ENCODE results near the gene SLC22A1. TPM values are rescaled to one million over a fixed set of nuclear protein-coding genes. Genes with fewer than 3 reads are reported as not detected.
"Not testable (repeated sequence)": the region's sequence is repeated elsewhere in the genome, so short reads cannot be mapped to it uniquely, and the experiment has no call there.

The SLC22A1 gene
- total RNA-seq, 2 experiments from 2014 or later: not detected

GRCh38 chr6:160154471-160154870 lies 32.9 kb downstream of the SLC22A1 start:
- Mint-ChIP-seq H3K36me3 (ENCODE audit: low read depth) (no peaks in the 10 kb centered on the region), H3K9me3 (peaks cover 7% of the 10 kb centered on the region), H3K4me1 (ENCODE audit: low read depth) (no peaks in the 10 kb centered on the region), H3K4me3 (no peak overlapping the region), H3K27me3 (ENCODE audit: low read depth) (no peaks in the 10 kb centered on the region), H3K27ac (no peak overlapping the region)
- CTCF ChIA-PET: no interaction called here
- no peak for DNase-seq
- intact Hi-C loops (cut with micrococcal nuclease): no loop called here

DNA sequence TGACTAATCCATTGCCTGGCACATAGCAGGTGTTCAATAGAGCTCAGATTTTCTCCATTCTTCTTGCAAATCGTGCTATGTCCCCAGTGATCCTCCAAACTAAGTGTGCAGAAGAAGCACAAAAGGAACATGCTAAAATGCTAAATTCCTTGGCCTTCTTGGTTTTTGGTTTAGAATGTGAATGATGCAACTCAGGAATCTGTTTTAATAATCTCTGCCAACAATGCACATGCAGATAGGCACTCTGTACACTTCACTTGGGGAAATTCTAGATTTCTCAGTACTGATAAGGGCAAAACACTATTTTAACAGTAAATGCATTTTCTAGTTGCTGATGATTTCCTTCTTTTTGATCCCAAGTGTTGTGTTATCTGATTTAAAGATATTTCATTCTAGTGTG lies 35.2 kb downstream of the SLC22A1 start:
- CTCF ChIA-PET: no interaction called here
- H3K4me3 Mint-ChIP-seq: no peak overlapping the region
- intact Hi-C loops (cut with micrococcal nuclease): no loop called here
- H3K36me3 Mint-ChIP-seq (ENCODE audit: low read depth): no peaks in the 10 kb centered on the region
- H3K4me1 Mint-ChIP-seq (ENCODE audit: low read depth): no peaks in the 10 kb centered on the region
- no peaks in the 10 kb centered on the region for H3K27me3 Mint-ChIP-seq (ENCODE audit: low read depth)
- peaks cover 7% of the 10 kb centered on the region for H3K9me3 Mint-ChIP-seq
- no peak for DNase-seq
- no peak overlapping the region for H3K27ac Mint-ChIP-seq

- Mint-ChIP-seq H3K27me3 (ENCODE audit: low read depth) (peaks cover 4% of the 10 kb centered on the region), H3K4me1 (ENCODE audit: low read depth) (no peaks in the 10 kb centered on the region), H3K4me3 (no peak overlapping the region), H3K9me3 (no peaks in the 10 kb centered on the region), H3K36me3 (ENCODE audit: low read depth) (no peaks in the 10 kb centered on the region), H3K27ac (no peak overlapping the region)
- no peak for DNase-seq
- CTCF ChIA-PET: no interaction called here
- intact Hi-C loops (cut with micrococcal nuclease): no loop called here
Measured at GRCh38 chr6:160160450-160160849, 38.8 kb downstream of the SLC22A1 start.

DNA sequence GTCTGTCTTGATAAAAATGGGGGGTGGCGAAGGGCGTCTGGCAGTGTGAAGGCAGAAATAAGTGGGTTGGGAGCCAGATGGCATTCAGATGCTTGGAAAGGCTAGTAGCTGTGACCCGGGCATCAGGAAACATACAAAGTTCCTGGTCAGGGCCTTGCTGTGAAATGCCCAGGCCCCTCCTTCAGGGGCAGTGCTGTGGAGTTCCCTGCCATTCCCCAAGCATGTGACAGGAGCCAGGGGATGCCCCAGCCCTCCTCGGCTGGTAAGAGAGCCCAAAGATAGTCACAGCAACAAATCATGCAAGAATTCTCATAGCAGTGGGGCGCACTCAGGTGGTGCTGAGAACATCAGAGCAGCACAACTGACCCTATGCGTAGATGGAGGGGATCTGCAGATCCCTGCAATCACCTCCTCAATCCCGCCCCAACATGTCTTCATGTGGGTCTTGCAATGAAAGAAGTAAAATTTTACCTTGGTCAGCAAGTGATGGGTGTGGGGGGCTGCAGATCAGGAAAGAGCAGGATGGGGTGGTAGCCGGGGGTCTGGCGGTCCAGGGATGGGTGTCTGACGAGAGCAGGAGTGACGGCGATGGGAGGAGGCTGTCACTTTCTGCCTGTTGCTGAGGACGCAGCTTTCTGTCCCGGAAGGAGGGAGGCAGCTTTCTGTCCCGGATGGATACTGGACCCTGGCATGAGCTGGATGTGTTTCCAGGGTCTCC lies 39.5 kb downstream of the SLC22A1 start:
- Mint-ChIP-seq H3K4me3 (no peak overlapping the region), H3K27me3 (ENCODE audit: low read depth) (peaks cover 4% of the 10 kb centered on the region), H3K9me3 (no peaks in the 10 kb centered on the region), H3K36me3 (ENCODE audit: low read depth) (no peaks in the 10 kb centered on the region), H3K27ac (no peak overlapping the region), H3K4me1 (ENCODE audit: low read depth) (no peaks in the 10 kb centered on the region)
- intact Hi-C loops (cut with micrococcal nuclease): no loop called here
- CTCF ChIA-PET: interaction anchor here (0.5 kb wide), 1 partner anchor 1982 kb away, joined by 3 read pairs; no protein-coding TSS in a partner anchor
- DNase-seq: no peak

DNA sequence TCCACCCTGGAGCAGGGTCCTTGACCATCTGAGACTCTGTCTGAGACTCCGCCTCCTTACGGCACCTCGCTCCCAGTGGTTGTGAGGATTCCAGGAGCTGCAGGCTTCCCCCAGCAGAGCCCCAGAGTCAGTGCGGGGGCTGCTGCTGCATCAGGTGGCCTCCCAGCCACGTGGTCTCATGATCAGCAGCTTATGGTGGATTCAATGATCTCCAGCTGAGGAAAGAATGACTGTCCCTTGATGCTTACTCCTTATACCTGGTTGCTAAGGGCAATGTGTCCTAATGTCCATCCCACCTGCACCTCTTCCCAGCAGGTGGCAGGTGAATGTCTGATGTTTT lies 40.0 kb downstream of the SLC22A1 start:
- Mint-ChIP-seq H3K36me3 (ENCODE audit: low read depth) (no peaks in the 10 kb centered on the region), H3K9me3 (no peaks in the 10 kb centered on the region), H3K27me3 (ENCODE audit: low read depth) (peaks cover 4% of the 10 kb centered on the region), H3K4me1 (ENCODE audit: low read depth) (no peaks in the 10 kb centered on the region), H3K27ac (no peak overlapping the region), H3K4me3 (no peak overlapping the region)
- DNase-seq: no peak
- CTCF ChIA-PET: interaction anchor here (0.5 kb wide), 1 partner anchor 1981 kb away, joined by 3 read pairs; no protein-coding TSS in a partner anchor
- intact Hi-C loops (cut with micrococcal nuclease): no loop called here

DNA sequence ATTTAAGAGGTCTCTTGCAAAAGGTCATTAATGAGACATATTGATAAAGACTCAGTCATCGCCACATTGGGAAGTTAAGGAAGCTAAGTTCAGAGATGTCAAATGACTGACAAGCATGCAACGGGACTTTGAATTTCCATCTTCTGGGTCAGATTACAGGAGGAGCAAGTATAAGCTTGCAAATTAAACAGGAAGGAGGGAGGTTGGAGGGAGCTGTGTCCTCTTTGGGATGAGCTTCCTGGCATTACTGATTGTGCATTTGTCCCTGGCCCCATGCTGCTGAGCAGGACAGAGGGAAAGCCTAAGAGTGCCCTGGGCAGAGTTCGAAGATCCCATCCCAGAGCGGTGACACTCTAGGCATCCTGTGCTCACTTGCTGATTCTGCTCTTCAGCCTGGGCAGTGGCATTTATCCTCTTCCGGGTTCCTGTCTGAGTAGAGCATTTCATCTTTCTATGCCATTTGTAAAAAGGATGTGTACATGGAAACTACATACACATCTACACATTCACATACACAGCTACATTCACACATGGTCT lies 40.5 kb downstream of the SLC22A1 start:
- H3K27me3 Mint-ChIP-seq (ENCODE audit: low read depth): peaks cover 4% of the 10 kb centered on the region
- H3K9me3 Mint-ChIP-seq: no peaks in the 10 kb centered on the region
- no peak for DNase-seq
- CTCF ChIA-PET: no interaction called here
- H3K27ac Mint-ChIP-seq: no peak overlapping the region
- no peaks in the 10 kb centered on the region for H3K4me1 Mint-ChIP-seq (ENCODE audit: low read depth)
- intact Hi-C loops (cut with micrococcal nuclease): no loop called here
- H3K4me3 Mint-ChIP-seq: no peak overlapping the region
- H3K36me3 Mint-ChIP-seq (ENCODE audit: low read depth): no peaks in the 10 kb centered on the region

DNA sequence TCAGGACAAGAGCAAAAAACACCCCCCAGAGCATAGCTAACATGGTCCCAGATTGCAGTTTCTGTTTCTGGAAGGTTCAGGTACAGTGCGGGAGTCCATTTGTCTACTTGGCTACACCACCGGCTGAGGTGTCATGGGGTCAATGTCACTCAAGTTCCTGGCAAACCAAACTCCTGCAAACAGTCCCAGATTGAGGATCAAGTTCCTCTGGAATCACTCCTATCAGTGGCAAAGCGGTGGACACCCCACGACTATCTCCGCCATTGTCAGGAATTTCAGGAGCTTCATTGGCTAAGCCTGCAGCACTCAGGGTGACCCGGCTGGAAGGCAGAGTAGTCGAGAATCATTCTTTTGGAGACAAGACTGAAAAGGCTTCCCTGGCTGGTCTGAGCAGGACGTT lies 41.8 kb downstream of the SLC22A1 start:
- no peak overlapping the region for H3K27ac Mint-ChIP-seq
- no peak overlapping the region for H3K4me3 Mint-ChIP-seq
- peaks cover 4% of the 10 kb centered on the region for H3K27me3 Mint-ChIP-seq (ENCODE audit: low read depth)
- CTCF ChIA-PET: no interaction called here
- DNase-seq: no peak
- no peaks in the 10 kb centered on the region for H3K9me3 Mint-ChIP-seq
- H3K36me3 Mint-ChIP-seq (ENCODE audit: low read depth): no peaks in the 10 kb centered on the region
- intact Hi-C loops (cut with micrococcal nuclease): no loop called here
- no peaks in the 10 kb centered on the region for H3K4me1 Mint-ChIP-seq (ENCODE audit: low read depth)

GRCh38 chr6:160163912-160164311 lies 42.3 kb downstream of the SLC22A1 start:
- no peak overlapping the region for H3K27ac Mint-ChIP-seq
- H3K9me3 Mint-ChIP-seq: no peaks in the 10 kb centered on the region
- H3K4me1 Mint-ChIP-seq (ENCODE audit: low read depth): no peaks in the 10 kb centered on the region
- intact Hi-C loops (cut with micrococcal nuclease): no loop called here
- peaks cover 4% of the 10 kb centered on the region for H3K27me3 Mint-ChIP-seq (ENCODE audit: low read depth)
- CTCF ChIA-PET: no interaction called here
- H3K4me3 Mint-ChIP-seq: no peak overlapping the region
- no peaks in the 10 kb centered on the region for H3K36me3 Mint-ChIP-seq (ENCODE audit: low read depth)
- DNase-seq: no peak

GRCh38 chr6:160165928-160166327 lies 44.3 kb downstream of the SLC22A1 start:
- H3K9me3 Mint-ChIP-seq; H3K36me3 Mint-ChIP-seq (ENCODE audit: low read depth); H3K27me3 Mint-ChIP-seq (ENCODE audit: low read depth); DNase-seq; H3K4me3 Mint-ChIP-seq; H3K27ac Mint-ChIP-seq; H3K4me1 Mint-ChIP-seq (ENCODE audit: low read depth); intact Hi-C loops (cut with micrococcal nuclease); CTCF ChIA-PET: not testable (repeated sequence)

GRCh38 chr6:160167604-160168399 lies 46.2 kb downstream of the SLC22A1 start:
- CTCF ChIA-PET: interaction anchor here (1.1 kb wide), 1 partner anchor 29 kb away, joined by 3 read pairs; no protein-coding TSS in a partner anchor
- H3K4me3 Mint-ChIP-seq: no peak overlapping the region
- no peak for DNase-seq

DNA sequence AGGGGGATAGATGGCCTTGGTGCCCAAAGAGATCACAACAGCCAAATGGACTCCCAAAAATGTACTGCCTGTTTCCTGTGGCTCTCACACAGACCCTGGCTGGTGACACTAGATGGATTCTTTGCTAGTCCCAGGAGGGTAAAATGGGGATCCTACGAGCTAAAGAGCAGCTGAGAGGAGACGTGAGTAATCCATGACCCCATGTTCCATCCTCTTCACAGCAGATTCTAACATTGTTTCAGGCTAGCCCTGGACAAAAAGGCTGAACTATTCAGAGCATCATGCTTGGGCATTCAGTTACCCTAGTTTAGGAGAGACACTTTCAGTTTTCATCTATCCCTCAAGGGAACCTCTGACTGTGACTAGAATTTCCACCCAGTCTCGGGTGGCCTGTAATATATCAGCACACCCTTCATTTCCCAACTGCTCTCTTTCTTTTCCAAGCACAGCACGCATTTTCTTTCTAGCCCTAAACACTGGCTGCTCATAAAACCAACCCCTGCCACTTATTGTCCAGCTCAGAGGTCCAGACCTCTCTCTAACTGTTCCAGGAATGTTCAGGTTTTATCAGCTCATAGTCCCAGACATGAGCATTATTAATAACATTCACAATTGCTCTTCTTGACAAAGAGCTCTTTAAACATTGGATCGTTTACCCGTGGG lies 48.5 kb downstream of the SLC22A1 start:
- Mint-ChIP-seq H3K36me3 (ENCODE audit: low read depth) (no peaks in the 10 kb centered on the region), H3K27ac (no peak overlapping the region), H3K27me3 (ENCODE audit: low read depth) (peaks cover 5% of the 10 kb centered on the region), H3K9me3 (no peaks in the 10 kb centered on the region), H3K4me3 (no peak overlapping the region), H3K4me1 (ENCODE audit: low read depth) (no peaks in the 10 kb centered on the region)
- CTCF ChIA-PET: interaction anchor here (0.7 kb wide), 1 partner anchor 267 kb away, joined by 3 read pairs; no protein-coding TSS in a partner anchor
- intact Hi-C loops (cut with micrococcal nuclease): no loop called here
- no peak for DNase-seq

More at GRCh38 chr6:160167604-160168399, 46.2 kb downstream of the SLC22A1 start:
- H3K27me3 Mint-ChIP-seq (ENCODE audit: low read depth): peaks cover 5% of the 10 kb centered on the region
- intact Hi-C loops (cut with micrococcal nuclease): no loop called here
- H3K4me1 Mint-ChIP-seq (ENCODE audit: low read depth): no peaks in the 10 kb centered on the region
- H3K9me3 Mint-ChIP-seq: no peaks in the 10 kb centered on the region
- no peaks in the 10 kb centered on the region for H3K36me3 Mint-ChIP-seq (ENCODE audit: low read depth)
- no peak overlapping the region for H3K27ac Mint-ChIP-seq

DNA sequence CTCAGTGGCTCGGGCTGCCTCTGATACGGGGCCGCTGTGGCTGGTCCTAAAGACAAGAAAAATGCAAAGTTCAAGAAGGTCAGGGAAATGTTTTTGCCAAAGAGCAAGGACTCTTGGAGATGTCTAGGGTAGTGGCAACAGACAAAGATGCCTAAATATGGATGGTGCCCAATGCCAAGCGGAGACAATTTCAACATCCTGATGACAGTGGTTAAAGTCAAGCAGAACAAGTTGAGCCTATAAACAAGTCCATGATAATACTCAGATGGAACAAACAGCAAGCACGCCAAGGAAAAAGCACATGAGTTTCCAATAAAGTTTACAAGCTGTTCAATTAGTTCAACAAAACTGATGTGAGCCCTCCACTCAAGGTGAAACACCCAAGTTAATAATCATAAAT lies 51.1 kb downstream of the SLC22A1 start:
- no peak for DNase-seq
- intact Hi-C loops (cut with micrococcal nuclease): no loop called here
- no peaks in the 10 kb centered on the region for H3K9me3 Mint-ChIP-seq
- H3K27ac Mint-ChIP-seq: no peak overlapping the region
- CTCF ChIA-PET: no interaction called here
- no peak overlapping the region for H3K4me3 Mint-ChIP-seq
- H3K36me3 Mint-ChIP-seq (ENCODE audit: low read depth): no peaks in the 10 kb centered on the region
- H3K4me1 Mint-ChIP-seq (ENCODE audit: low read depth): no peaks in the 10 kb centered on the region
- H3K27me3 Mint-ChIP-seq (ENCODE audit: low read depth): peaks cover 4% of the 10 kb centered on the region

All from activated naive CD4-positive, alpha-beta T cell treated with anti-CD3 and anti-CD28 coated beads for 36 hours (primary cell).